HEK293 (cell line): Measurements from ENCODE around the gene GNG5.

Source experiments
- IKZF3 ChIP-seq: fragments of 450-650 bp; IDR thresholded peaks from 2 replicates; pipeline ENCODE4 v1.5.0; 2018; ENCODE audit warnings: missing biosample characterization, mild to moderate bottlenecking, missing genetic modification characterization, moderate library complexity
- PRDM6 ChIP-seq: fragments of 450-650 bp; formaldehyde crosslinking; IDR thresholded peaks from 2 replicates; pipeline ENCODE4 v1.5.1; 2017; ENCODE audit warnings: missing biosample characterization, missing genetic modification characterization
- SETDB1 ChIP-seq: IDR thresholded peaks from one replicate; pipeline ENCODE4 v1.6.1; 2017; ENCODE audit warnings: mild to moderate bottlenecking, low read length, moderate library complexity, mixed read lengths; ENCODE audit not compliant: insufficient read length
- ZBTB1 ChIP-seq: fragments of 450-650 bp; formaldehyde crosslinking; IDR thresholded peaks from 2 replicates; pipeline ENCODE4 v1.5.1; 2016; ENCODE audit warnings: missing biosample characterization, missing genetic modification characterization
- ZNF157 ChIP-seq: fragments of 450-650 bp; formaldehyde crosslinking; IDR thresholded peaks from 2 replicates; pipeline ENCODE4 v1.5.1; 2016; ENCODE audit warnings: missing biosample characterization, missing genetic modification characterization
- ZNF169 ChIP-seq: fragments of 450-650 bp; formaldehyde crosslinking; IDR thresholded peaks from 2 replicates; pipeline ENCODE4 v1.5.1; 2016; ENCODE audit warnings: missing biosample characterization, missing genetic modification characterization
- ZNF221 ChIP-seq: fragments of 450-650 bp; formaldehyde crosslinking; IDR thresholded peaks from 2 replicates; pipeline ENCODE4 v1.5.1; 2017; ENCODE audit warnings: missing biosample characterization, missing genetic modification characterization, borderline replicate concordance
- ZNF223 ChIP-seq: fragments of 450-650 bp; formaldehyde crosslinking; IDR thresholded peaks from 2 replicates; pipeline ENCODE4 v1.5.1; 2016; ENCODE audit warnings: missing biosample characterization, missing genetic modification characterization
- ZNF366 ChIP-seq: fragments of 450-650 bp; formaldehyde crosslinking; conservative IDR thresholded peaks from 2 replicates; pipeline ENCODE4 v1.5.1; 2016; ENCODE audit warnings: missing biosample characterization, missing genetic modification characterization
- ZNF394 ChIP-seq: fragments of 450-650 bp; formaldehyde crosslinking; IDR thresholded peaks from 2 replicates; pipeline ENCODE4 v1.5.1; 2016; ENCODE audit warnings: missing biosample characterization, missing genetic modification characterization, mild to moderate bottlenecking, moderate library complexity, borderline replicate concordance
- ZNF404 ChIP-seq: fragments of 450-650 bp; formaldehyde crosslinking; IDR thresholded peaks from 2 replicates; pipeline ENCODE4 v1.5.1; 2017; ENCODE audit warnings: missing biosample characterization, missing genetic modification characterization
- ZNF473 ChIP-seq: fragments of 450-650 bp; formaldehyde crosslinking; IDR thresholded peaks from 2 replicates; pipeline ENCODE4 v1.5.1; 2017; ENCODE audit warnings: missing biosample characterization, missing genetic modification characterization
- ZNF513 ChIP-seq: fragments of 450-650 bp; IDR thresholded peaks from 2 replicates; pipeline ENCODE4 v1.5.1; 2018; ENCODE audit warnings: missing biosample characterization, missing genetic modification characterization
- ZNF518A ChIP-seq: fragments of 450-650 bp; formaldehyde crosslinking; conservative IDR thresholded peaks from 2 replicates; pipeline ENCODE4 v1.5.1; 2016; ENCODE audit warnings: low read depth, missing biosample characterization, missing genetic modification characterization
- ZNF792 ChIP-seq: fragments of 450-650 bp; formaldehyde crosslinking; IDR thresholded peaks from 2 replicates; pipeline ENCODE4 v1.5.1; 2016; ENCODE audit warnings: missing biosample characterization, missing genetic modification characterization
- ZNF837 ChIP-seq: fragments of 450-650 bp; formaldehyde crosslinking; IDR thresholded peaks from 2 replicates; pipeline ENCODE4 v1.5.1; 2016; ENCODE audit warnings: missing biosample characterization, missing genetic modification characterization
- ZXDB ChIP-seq: fragments of 450-650 bp; formaldehyde crosslinking; IDR thresholded peaks from 2 replicates; pipeline ENCODE4 v1.5.1; 2016; ENCODE audit warnings: missing biosample characterization, missing genetic modification characterization
- TF ChIP-seq, protein P1 (sequence below): fragments of 450-650 bp; formaldehyde crosslinking; IDR thresholded peaks from 2 replicates; pipeline ENCODE4 v1.5.1; 2016; ENCODE audit warnings: missing biosample characterization, missing genetic modification characterization
- TF ChIP-seq, protein P2 (sequence below): fragments of 450-650 bp; formaldehyde crosslinking; IDR thresholded peaks from 2 replicates; pipeline ENCODE4 v1.5.1; 2016; ENCODE audit warnings: missing biosample characterization, missing genetic modification characterization, borderline replicate concordance
- TF ChIP-seq, protein P3 (sequence below): fragments of 450-650 bp; formaldehyde crosslinking; IDR thresholded peaks from 2 replicates; pipeline ENCODE4 v1.5.1; 2016; ENCODE audit warnings: missing biosample characterization, missing genetic modification characterization
- TF ChIP-seq, protein P4 (sequence below): fragments of 450-650 bp; formaldehyde crosslinking; IDR thresholded peaks from 2 replicates; pipeline ENCODE4 v1.5.1; 2016; ENCODE audit warnings: missing biosample characterization, missing genetic modification characterization
- TF ChIP-seq, protein P5 (sequence below): fragments of 450-650 bp; formaldehyde crosslinking; IDR thresholded peaks from 2 replicates; pipeline ENCODE4 v1.5.1; 2016; ENCODE audit warnings: missing biosample characterization, missing genetic modification characterization

GNG5 gene

DNA sequence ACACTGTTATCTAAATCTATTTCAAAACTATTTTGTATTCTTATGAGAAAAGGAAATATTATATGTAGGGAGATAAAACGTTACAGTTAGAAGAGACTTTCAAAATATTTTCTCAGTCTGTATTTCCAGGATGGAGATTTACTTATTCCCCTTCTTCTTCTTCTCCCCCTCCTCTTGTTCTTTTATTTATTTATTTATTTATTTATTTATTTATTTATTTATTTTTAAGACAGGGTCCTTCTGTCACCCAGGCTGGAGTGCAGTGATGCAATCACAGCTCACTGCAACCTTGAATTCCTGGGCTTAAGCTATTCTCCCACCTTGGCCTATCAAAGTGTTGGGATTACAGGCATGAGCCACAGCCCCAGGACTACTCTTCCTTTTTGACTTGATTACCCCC is 30.2 kb downstream of the GNG5 start (continued):
- no peak for TF ChIP-seq IKZF3 (tag by site-specific recombination)
- peak; percentile 32; the same call in 1 of the 2 replicates for TF ChIP-seq ZNF223
- no peak for TF ChIP-seq ZNF513 (tag by site-specific recombination)
- TF ChIP-seq ZNF394 (tag by site-specific recombination) = peak; percentile 95
- TF ChIP-seq ZNF221 (tag by site-specific recombination) = no peak
- TF ChIP-seq ZBTB1 (tag by site-specific recombination) = no peak
- no peak for TF ChIP-seq ZNF473 (tag by site-specific recombination)
- TF ChIP-seq ZNF837 (tag by site-specific recombination) = no peak
- TF ChIP-seq, protein P1, sequence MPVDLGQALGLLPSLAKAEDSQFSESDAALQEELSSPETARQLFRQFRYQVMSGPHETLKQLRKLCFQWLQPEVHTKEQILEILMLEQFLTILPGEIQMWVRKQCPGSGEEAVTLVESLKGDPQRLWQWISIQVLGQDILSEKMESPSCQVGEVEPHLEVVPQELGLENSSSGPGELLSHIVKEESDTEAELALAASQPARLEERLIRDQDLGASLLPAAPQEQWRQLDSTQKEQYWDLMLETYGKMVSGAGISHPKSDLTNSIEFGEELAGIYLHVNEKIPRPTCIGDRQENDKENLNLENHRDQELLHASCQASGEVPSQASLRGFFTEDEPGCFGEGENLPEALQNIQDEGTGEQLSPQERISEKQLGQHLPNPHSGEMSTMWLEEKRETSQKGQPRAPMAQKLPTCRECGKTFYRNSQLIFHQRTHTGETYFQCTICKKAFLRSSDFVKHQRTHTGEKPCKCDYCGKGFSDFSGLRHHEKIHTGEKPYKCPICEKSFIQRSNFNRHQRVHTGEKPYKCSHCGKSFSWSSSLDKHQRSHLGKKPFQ (tag by site-specific recombination) = no peak
- TF ChIP-seq ZNF157 (tag by site-specific recombination) = no peak
- TF ChIP-seq, protein P2, sequence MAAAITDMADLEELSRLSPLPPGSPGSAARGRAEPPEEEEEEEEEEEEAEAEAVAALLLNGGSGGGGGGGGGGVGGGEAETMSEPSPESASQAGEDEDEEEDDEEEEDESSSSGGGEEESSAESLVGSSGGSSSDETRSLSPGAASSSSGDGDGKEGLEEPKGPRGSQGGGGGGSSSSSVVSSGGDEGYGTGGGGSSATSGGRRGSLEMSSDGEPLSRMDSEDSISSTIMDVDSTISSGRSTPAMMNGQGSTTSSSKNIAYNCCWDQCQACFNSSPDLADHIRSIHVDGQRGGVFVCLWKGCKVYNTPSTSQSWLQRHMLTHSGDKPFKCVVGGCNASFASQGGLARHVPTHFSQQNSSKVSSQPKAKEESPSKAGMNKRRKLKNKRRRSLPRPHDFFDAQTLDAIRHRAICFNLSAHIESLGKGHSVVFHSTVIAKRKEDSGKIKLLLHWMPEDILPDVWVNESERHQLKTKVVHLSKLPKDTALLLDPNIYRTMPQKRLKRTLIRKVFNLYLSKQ (tag by site-specific recombination) = 0 out of 2 replicates have a peak, but pooled peaks have one; percentile 41
- no peak for TF ChIP-seq PRDM6 (tag by site-specific recombination)
- TF ChIP-seq ZNF366 (tag by site-specific recombination) = no peak
- TF ChIP-seq, protein P3, sequence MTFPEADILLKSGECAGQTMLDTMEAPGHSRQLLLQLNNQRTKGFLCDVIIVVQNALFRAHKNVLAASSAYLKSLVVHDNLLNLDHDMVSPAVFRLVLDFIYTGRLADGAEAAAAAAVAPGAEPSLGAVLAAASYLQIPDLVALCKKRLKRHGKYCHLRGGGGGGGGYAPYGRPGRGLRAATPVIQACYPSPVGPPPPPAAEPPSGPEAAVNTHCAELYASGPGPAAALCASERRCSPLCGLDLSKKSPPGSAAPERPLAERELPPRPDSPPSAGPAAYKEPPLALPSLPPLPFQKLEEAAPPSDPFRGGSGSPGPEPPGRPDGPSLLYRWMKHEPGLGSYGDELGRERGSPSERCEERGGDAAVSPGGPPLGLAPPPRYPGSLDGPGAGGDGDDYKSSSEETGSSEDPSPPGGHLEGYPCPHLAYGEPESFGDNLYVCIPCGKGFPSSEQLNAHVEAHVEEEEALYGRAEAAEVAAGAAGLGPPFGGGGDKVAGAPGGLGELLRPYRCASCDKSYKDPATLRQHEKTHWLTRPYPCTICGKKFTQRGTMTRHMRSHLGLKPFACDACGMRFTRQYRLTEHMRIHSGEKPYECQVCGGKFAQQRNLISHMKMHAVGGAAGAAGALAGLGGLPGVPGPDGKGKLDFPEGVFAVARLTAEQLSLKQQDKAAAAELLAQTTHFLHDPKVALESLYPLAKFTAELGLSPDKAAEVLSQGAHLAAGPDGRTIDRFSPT = no peak
- TF ChIP-seq ZNF518A (tag by site-specific recombination) = peak; percentile 93
- no peak for TF ChIP-seq ZNF169 (tag by site-specific recombination)
- TF ChIP-seq ZNF792 (tag by site-specific recombination) = no peak
- TF ChIP-seq, protein P4, sequence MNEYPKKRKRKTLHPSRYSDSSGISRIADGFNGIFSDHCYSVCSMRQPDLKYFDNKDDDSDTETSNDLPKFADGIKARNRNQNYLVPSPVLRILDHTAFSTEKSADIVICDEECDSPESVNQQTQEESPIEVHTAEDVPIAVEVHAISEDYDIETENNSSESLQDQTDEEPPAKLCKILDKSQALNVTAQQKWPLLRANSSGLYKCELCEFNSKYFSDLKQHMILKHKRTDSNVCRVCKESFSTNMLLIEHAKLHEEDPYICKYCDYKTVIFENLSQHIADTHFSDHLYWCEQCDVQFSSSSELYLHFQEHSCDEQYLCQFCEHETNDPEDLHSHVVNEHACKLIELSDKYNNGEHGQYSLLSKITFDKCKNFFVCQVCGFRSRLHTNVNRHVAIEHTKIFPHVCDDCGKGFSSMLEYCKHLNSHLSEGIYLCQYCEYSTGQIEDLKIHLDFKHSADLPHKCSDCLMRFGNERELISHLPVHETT (tag by site-specific recombination) = 0 out of 2 replicates have a peak, but pooled peaks have one; percentile 31
- TF ChIP-seq ZNF404 = peak; percentile 60; the same call in 1 of the 2 replicates
- TF ChIP-seq, protein P5, sequence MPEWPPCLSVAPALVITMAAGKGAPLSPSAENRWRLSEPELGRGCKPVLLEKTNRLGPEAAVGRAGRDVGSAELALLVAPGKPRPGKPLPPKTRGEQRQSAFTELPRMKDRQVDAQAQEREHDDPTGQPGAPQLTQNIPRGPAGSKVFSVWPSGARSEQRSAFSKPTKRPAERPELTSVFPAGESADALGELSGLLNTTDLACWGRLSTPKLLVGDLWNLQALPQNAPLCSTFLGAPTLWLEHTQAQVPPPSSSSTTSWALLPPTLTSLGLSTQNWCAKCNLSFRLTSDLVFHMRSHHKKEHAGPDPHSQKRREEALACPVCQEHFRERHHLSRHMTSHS (tag by site-specific recombination) = no peak
- TF ChIP-seq ZXDB = peak; percentile 70
- TF ChIP-seq SETDB1 = no peak
